Endothelial cell of umbilical vein (primary cell): Measurements from ENCODE around the gene DAB2IP. TPM values are rescaled to one million over a fixed set of nuclear protein-coding genes. Genes with fewer than 3 reads are reported as not detected.

Source experiments
- BruUV-seq: library from RNA; stranded (reverse); fragments of 400-500 nt; replicated peaks from 2 replicates; lab custom pipeline; 2021; lab: Mats Ljungman, UMichigan
- CTCF ChIA-PET: fragments of 300-600, 350-600 bp; sonication (Branson Sonifier 250); formaldehyde crosslinking; loops from one replicate; lab custom pipeline; 2021; ENCODE audit warnings: antibody characterized with exemption, inconsistent platforms; lab: Charles Lee
- POLR2A ChIA-PET: fragments of 300-600, 350-600 bp; sonication (Branson Sonifier 250); formaldehyde crosslinking; loops from one replicate; lab custom pipeline; 2021; ENCODE audit warnings: antibody characterized with exemption, inconsistent platforms; lab: Charles Lee
- DNase-seq: peaks from one replicate; pipeline ENCODE4 v3.0.0-alpha.2; 2011; ENCODE audit warnings: low read depth, low spot score
- FAIRE-seq: peaks from 2 replicates; lab custom pipeline; 2011; peaks lifted over from hg19 to GRCh38; lab: Jason Lieb, UNC
- H2AFZ ChIP-seq: 2 replicates; pipeline ENCODE4 v1.6.0; 2012; ENCODE audit warnings: low read depth, low read length, control low read depth, inconsistent platforms
- H3K27ac ChIP-seq: 2 replicates; pipeline ENCODE4 v1.5.1; 2011; ENCODE audit warnings: low read depth, mild to moderate bottlenecking, control low read depth, low read length, moderate library complexity; ENCODE audit not compliant: insufficient read depth
- H3K27me3 ChIP-seq, 2 experiments: 2 replicates each; pipeline versions ENCODE4 v1.6.0 to v1.6.1; 2011; ENCODE audit warnings: low read length in 2 of 2, mixed read lengths in 1 of 2; ENCODE audit not compliant: control insufficient read depth in 2 of 2, insufficient read depth in 2 of 2
- H3K36me3 ChIP-seq, 2 experiments: 2 replicates in 1 of 2; 3 replicates in 1 of 2; pipeline ENCODE4 v1.5.1; 2011; ENCODE audit warnings: low read length in 2 of 2, mild to moderate bottlenecking in 1 of 2, moderate library complexity in 1 of 2; ENCODE audit not compliant: control insufficient read depth in 2 of 2, insufficient read depth in 2 of 2; ENCODE audit errors: extremely low read depth in 1 of 2
- H3K4me1 ChIP-seq: 3 replicates; pipeline ENCODE4 v1.5.1; 2011; ENCODE audit warnings: mild to moderate bottlenecking, low read length; ENCODE audit not compliant: control insufficient read depth, insufficient read depth; ENCODE audit errors: extremely low read depth
- H3K4me2 ChIP-seq: 2 replicates; pipeline ENCODE4 v1.6.1; 2011; ENCODE audit warnings: low read length, control low read depth, mixed read lengths; ENCODE audit not compliant: insufficient read depth
- H3K4me3 ChIP-seq, 3 experiments: fragments of 200-600 bp in 1 of 3; sonication (generic), shearing (Covaris generic) in 1 of 3; replicated peaks in 1 of 3; 2 replicates each; pipeline ENCODE4 v1.5.1; 2011 to 2016; ENCODE audit warnings: control low read depth in 3 of 3, low read length in 3 of 3, mild to moderate bottlenecking in 2 of 3, inconsistent platforms in 1 of 3, low read depth in 1 of 3, moderate library complexity in 1 of 3; ENCODE audit not compliant: insufficient read depth in 1 of 3
- H3K79me2 ChIP-seq: 2 replicates; pipeline ENCODE4 v1.6.0; 2012; ENCODE audit warnings: low read length, inconsistent platforms; ENCODE audit not compliant: control insufficient read depth, insufficient read depth
- H3K9ac ChIP-seq: replicated peaks from 2 replicates; pipeline ENCODE3; 2011; ENCODE audit warnings: low read length, control low read depth; ENCODE audit not compliant: insufficient read depth; ENCODE audit errors: extremely low read depth
- H3K9me1 ChIP-seq: replicated peaks from 3 replicates; pipeline ENCODE4 v1.6.0; 2011; ENCODE audit warnings: mild to moderate bottlenecking, low read length; ENCODE audit not compliant: control insufficient read depth, insufficient read depth; ENCODE audit errors: extremely low read depth
- H3K9me3 ChIP-seq: replicated peaks from 2 replicates; pipeline ENCODE4 v1.5.1; 2012; ENCODE audit warnings: low read length, inconsistent platforms; ENCODE audit not compliant: control insufficient read depth, insufficient read depth
- H4K20me1 ChIP-seq: replicated peaks from 2 replicates; pipeline ENCODE3; 2011; ENCODE audit warnings: mild to moderate bottlenecking, low read length; ENCODE audit not compliant: control insufficient read depth, insufficient read depth; ENCODE audit errors: extremely low read depth
- EZH2 ChIP-seq: IDR thresholded peaks from 2 replicates; pipeline ENCODE4 v1.6.1; 2012; ENCODE audit warnings: borderline replicate concordance, low read depth, mild to moderate bottlenecking, moderate library complexity, low read length, inconsistent platforms; ENCODE audit not compliant: severe bottlenecking
- FOS ChIP-seq: IDR thresholded peaks from 2 replicates; pipeline ENCODE4 v1.6.1; 2011; ENCODE audit warnings: mild to moderate bottlenecking, low read length, moderate library complexity, borderline replicate concordance; ENCODE audit not compliant: insufficient read depth
- GATA2 ChIP-seq: IDR thresholded peaks from 2 replicates; pipeline ENCODE4 v1.7.0; 2011; ENCODE audit warnings: low read depth, mild to moderate bottlenecking, moderate library complexity, mixed read lengths, low read length; ENCODE audit not compliant: insufficient read length, insufficient read depth
- JUN ChIP-seq: IDR thresholded peaks from 2 replicates; pipeline ENCODE4 v1.6.1; 2011; ENCODE audit warnings: borderline replicate concordance, low read depth; ENCODE audit not compliant: insufficient read length, insufficient read depth
- MYC ChIP-seq: IDR thresholded peaks from one replicate; pipeline ENCODE4 v1.6.1; 2011; ENCODE audit warnings: mild to moderate bottlenecking, low read depth, low read length
- POLR2A ChIP-seq: IDR thresholded peaks from 2 replicates; pipeline ENCODE4 v1.6.1; 2012; ENCODE audit warnings: low read depth, mild to moderate bottlenecking, control low read depth, low read length
- POLR2AphosphoS5 ChIP-seq: IDR thresholded peaks from 2 replicates; pipeline ENCODE4 v1.6.1; 2012; ENCODE audit warnings: low read depth, mild to moderate bottlenecking, control low read depth, low read length, moderate library complexity; ENCODE audit not compliant: insufficient read depth
- dilution Hi-C: fragments of 300-500 bp; cut with MboI; formaldehyde crosslinking; loops from one replicate; pipeline ENCODE4 v1.15.0; 2019; ENCODE audit warnings: low sequenced_read_pairs; ENCODE audit not compliant: extremely low pct_ligation_motif_present
- intact Hi-C: fragments of 100-400 bp; cut with micrococcal nuclease; formaldehyde crosslinking; loops from one replicate; pipeline ENCODE4 v1.10.0; 2022
- polyA plus RNA-seq, 4 experiments: library from polyadenylated mRNA; depleted of rRNA in 3 of 4; stranded (reverse) in 3 of 4; unstranded in 1 of 4; fragments of >200 nt; gene quantifications; 2 replicates each; pipeline versions ENCODE4 v1.2.1 to v1.2.3, GENCODE V29; 2011 to 2012; ENCODE audit warnings: missing spikeins in 1 of 4
- total RNA-seq: library from RNA; stranded (reverse); gene quantifications from 2 replicates; pipeline ENCODE4 v1.2.3, GENCODE V29; 2021
- TF ChIP-seq, protein P1 (sequence below), 2 donors: IDR thresholded peaks; 1 replicate in 1 of 2; 2 replicates in 1 of 2; pipeline ENCODE4 v1.5.1; 2011; ENCODE audit warnings: low read length in 2 of 2, mild to moderate bottlenecking in 2 of 2, moderate library complexity in 2 of 2, control low read depth in 1 of 2, inconsistent platforms in 1 of 2, low read depth in 1 of 2; ENCODE audit not compliant: insufficient read depth in 1 of 2; ENCODE audit errors: extremely low read depth in 1 of 2
- TF ChIP-seq, protein P2 (sequence below): IDR thresholded peaks from 2 replicates; pipeline ENCODE4 v1.6.1; 2011; ENCODE audit not compliant: insufficient read depth, insufficient read length

Gene DAB2IP
- total and polyA plus RNA-seq, 2 donors (not counting 3 experiments of a cell fraction or from before 2014, with no cell fraction given): 29.2 to 53.6 TPM

DNA sequence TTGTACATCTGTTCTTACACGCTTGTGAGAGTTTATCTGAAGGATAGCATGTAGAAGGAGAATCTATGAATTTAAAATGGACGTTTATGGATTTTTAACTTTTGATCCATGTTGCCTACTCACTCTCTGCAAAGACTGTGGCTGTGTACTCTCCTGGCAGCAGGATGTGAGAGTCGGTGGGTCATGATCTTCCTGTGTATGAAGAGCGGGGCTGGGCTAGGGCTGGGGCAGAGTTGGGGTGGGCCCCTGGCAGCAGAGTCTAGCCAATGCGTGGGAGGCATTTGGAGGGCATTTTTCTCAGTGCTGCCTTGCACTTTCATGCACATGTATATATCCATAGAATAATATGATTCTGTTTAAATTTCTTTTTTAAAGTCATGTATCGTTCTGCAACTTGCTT is 24.0 kb upstream of the DAB2IP start:
- Histone ChIP-seq H3K4me3 (no peak overlapping the region), H3K4me1 (no peaks in the 10 kb centered on the region), H3K9me1 (no peaks in the 10 kb centered on the region), H3K4me2 (no peak overlapping the region), H4K20me1 (no peaks in the 10 kb centered on the region), H3K36me3 (no peaks in the 10 kb centered on the region), H2AFZ (no peak overlapping the region), H3K9ac (no peak overlapping the region), H3K27me3 (no peaks in the 10 kb centered on the region), H3K79me2 (no peaks in the 10 kb centered on the region), H3K9me3 (no peaks in the 10 kb centered on the region), H3K27ac (no peak overlapping the region)
- DNase-seq: no peak
- intact Hi-C loops (no loop called here), dilution Hi-C loops (no loop called here)
- ChIA-PET CTCF (interaction anchor here (0.7 to 1.7 kb wide), 3 partner anchors 9 to 57 kb away, joined by 3 to 10 read pairs (median 3); no protein-coding TSS in a partner anchor), POLR2A (no interaction called here)
- BruUV-seq: no TSS peak
- no peak for TF ChIP-seq MYC
- TF ChIP-seq POLR2AphosphoS5: no peak
- TF ChIP-seq EZH2: no peak
- TF ChIP-seq, protein P1, sequence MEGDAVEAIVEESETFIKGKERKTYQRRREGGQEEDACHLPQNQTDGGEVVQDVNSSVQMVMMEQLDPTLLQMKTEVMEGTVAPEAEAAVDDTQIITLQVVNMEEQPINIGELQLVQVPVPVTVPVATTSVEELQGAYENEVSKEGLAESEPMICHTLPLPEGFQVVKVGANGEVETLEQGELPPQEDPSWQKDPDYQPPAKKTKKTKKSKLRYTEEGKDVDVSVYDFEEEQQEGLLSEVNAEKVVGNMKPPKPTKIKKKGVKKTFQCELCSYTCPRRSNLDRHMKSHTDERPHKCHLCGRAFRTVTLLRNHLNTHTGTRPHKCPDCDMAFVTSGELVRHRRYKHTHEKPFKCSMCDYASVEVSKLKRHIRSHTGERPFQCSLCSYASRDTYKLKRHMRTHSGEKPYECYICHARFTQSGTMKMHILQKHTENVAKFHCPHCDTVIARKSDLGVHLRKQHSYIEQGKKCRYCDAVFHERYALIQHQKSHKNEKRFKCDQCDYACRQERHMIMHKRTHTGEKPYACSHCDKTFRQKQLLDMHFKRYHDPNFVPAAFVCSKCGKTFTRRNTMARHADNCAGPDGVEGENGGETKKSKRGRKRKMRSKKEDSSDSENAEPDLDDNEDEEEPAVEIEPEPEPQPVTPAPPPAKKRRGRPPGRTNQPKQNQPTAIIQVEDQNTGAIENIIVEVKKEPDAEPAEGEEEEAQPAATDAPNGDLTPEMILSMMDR (IDR thresholded peaks at IDR 0.05; ENCODE audit: extremely low read depth in 1 of 2, insufficient read depth in 1 of 2, low read depth in 1 of 2, low read length in 2 of 2): no peak
- no peak for TF ChIP-seq POLR2A
- no peak for TF ChIP-seq JUN
- TF ChIP-seq GATA2: no peak
- TF ChIP-seq, protein P2, sequence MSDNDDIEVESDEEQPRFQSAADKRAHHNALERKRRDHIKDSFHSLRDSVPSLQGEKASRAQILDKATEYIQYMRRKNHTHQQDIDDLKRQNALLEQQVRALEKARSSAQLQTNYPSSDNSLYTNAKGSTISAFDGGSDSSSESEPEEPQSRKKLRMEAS: no peak
- no peak for TF ChIP-seq FOS
- no peak for FAIRE-seq
